DMS 273 treated with DMSO at 0.1 percent for 48 hours (cell line): ENCODE data around the gene LGALS9B.
"Not testable (repeated sequence)": the region's sequence is repeated elsewhere in the genome, so short reads cannot be mapped to it uniquely, and the experiment has no call there.

Experiments used
- DNase-seq: peaks from one replicate; lab custom pipeline; 2025; lab: John Stamatoyannopoulos, UW

Gene LGALS9B

DNA sequence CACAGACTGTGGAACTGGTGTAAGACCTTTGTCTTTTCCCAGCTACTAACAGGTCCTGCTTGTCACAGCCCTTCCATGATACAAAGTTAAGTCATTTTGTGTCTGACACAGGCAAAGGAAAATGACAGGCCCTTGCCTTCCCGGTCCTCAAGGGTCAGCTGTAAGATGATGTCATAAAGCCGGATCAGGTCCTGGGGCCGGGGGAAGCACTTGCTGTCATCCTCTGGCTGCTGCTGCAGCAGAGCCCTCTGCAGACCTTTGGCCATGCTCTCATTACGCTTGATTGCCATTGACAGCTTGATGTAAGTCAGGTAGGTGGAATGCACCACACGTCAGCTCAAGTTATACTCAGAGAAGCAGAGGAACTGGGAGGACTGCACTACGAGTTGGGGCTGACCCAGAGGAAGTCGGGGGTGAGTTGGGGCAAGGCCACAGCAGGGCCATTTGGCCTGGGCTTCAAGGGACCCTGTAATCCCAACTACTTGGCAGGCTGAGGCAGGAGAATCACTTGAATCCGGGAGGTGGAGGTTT is 50.9 kb downstream of the LGALS9B start:
- not testable (repeated sequence) for DNase-seq

DNA sequence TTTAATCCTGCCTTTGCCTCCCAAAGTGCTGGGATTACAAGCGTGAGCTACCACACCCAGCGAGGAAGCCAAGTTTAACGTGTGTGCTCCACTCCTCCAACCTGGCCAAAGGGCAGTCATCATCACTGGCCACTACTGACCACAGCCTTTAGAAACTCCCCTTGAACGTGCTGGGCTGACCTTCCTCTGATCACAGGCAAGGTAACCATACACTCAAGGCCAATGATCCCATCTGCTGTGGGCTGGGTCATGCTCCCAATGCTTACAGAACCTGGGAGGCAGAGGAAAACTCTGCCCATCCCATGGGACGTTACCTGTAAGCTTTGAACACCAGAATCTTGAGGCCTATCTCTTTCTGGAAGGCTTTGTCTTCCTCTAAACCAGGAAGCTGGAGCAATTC is 51.9 kb downstream of the LGALS9B start:
- DNase-seq, result not testable (repeated sequence)

DNA sequence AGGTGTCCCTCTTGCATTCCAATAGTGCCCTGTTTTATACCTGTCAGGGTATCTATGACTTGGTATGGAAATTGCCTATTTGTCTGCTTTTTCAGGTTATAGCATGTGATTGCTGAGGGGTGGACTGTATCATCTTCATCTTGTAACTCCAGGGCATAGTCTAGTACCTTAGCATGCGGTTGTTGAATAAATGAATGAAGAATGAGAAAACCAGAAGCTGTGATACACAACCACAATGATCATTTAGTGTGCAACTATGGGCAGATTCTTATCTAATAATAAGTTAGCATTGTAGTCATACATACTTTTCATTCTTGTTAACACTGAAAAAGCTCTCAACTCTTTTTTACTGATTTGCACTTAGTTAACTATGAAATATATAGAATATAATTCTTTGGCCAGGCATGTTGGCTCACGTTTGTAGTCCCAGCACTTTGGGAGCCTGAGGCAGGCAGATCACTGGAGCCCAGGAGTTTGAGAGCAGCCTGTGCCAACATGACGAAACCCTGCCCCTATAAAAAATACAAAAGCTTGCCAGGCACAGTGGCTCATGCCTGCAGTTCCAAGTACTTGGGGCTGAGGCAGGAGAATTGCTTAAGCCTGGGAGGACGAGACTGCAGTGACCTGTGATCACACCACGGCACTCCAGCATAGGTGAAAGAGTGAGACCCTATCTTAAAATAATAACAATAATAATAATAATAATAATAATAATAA is 65.9 kb downstream of the LGALS9B start:
- not testable (repeated sequence) for DNase-seq

DNA sequence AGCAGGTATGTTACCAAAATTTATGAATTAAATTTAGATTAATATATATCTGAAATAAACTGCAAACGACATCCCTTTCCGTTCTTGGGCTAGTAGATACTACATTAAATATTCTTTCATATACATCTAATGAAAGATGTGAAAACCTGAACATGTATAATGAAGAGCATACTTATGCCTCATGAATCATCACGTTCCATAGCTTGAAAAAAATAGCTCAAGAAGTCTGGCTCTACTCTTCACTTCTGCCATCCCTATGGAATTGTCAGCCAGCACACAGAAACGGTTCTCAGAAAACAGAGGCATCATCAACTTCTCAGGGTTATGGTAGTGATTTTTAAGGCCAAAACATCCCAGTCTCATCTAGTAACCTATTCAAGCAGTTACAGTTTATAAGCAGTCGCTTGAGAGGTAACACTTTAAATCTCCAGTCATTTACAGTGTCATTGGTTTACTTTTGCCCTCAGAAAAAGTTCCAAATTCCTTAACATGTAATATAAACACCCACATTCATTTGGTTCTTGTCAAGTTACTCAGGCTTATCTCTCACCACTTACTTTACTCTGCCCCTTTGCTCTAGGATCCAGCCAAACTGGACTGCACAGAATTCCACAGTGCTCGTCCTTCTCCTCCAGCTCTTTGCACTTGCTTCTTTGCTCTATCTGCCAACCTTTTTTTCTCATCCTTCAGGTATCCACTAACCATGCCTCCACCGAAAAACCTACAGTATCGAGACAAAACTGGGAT is 66.6 kb downstream of the LGALS9B start:
- not testable (repeated sequence) for DNase-seq
